GM18507 (cell line): Measurements from ENCODE around the gene EFNA3.

Experiments used
- DNase-seq: peaks from one replicate; pipeline ENCODE4 v3.0.0; 2011; ENCODE audit warnings: low read depth; ENCODE audit not compliant: insufficient read length; ENCODE audit errors: extremely low spot score
- FAIRE-seq: peaks from 2 replicates; lab custom pipeline; 2011; peaks lifted over from hg19 to GRCh38; lab: Jason Lieb, UNC

EFNA3 gene

GRCh38 chr1:155125946-155126555, 47.4 kb downstream of the EFNA3 start:
- DNase-seq (no peak), FAIRE-seq (no peak)

DNA sequence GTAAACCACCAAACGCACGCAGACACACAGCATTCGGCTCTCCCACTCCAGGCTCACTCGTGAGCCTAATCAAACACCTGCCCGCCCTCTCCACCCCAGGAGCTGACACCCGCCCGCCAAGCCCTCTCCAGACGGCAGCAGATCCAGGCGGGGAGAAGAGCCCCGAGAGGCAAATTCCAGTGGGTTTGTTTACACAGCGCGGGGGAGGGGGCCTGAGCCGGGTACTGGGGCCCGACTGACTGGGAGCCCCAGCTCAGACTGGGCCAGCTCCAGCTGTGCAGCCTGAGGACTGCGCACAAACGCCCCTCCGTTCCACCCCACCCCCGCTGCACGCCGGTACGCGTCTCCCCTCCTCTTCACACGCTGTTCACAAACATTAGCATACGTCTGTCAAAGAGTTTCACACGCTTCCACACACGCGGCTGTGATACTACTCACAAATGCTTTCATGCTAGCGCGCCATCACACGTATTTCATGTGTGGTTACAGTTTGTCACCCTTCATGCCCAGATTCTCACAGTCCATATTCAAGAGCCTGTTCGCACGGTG, 48.0 kb downstream of the EFNA3 start:
- DNase-seq (no peak), FAIRE-seq (no peak)

DNA sequence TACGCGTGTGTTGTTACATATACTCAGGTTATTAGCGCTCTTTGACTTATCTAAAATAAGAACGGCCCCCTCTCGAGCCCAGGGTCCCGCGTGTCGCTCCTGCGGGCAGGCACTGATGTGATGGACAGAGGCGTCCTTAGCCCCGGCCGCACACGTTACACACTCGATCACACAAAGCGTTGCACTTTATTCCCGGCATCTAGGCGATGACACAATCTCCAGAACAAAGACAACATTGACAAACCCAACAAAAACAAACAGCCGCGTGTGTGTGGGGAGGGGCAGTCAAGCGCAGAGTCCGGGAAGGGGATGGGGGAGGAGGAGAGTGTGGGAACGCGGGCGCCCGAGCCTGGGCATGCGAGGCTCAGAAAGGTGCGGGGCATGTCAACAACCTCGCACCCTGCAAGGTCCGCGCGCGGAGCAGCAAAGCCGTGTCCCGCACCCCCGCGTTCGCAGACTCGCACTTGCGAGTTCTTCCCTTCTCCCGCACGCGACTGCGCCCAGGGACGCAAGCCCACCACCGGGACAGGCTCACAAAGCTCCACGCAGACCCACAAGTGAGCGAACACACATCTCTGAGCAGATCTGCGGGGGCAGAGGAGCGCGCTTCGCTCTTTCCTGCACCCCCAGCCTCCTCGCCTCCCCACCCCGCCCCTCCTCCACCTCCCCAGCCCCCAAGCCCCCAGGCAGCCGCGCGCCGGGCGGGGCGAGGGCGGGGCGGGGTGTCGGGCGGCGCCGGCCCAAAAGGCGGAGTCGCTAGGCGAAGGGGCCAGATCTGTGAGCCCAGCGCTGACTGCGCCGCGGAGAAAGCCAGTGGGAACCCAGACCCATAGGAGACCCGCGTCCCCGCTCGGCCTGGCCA, 48.7 kb downstream of the EFNA3 start, which contains the start of gene EFNA1:
Gene EFNA1, plus strand, starts transcription at position 772 of the 862 bp plus-strand sequence. CDS start 102 bp downstream, outside the sequence.
- no peak for FAIRE-seq
- no peak for DNase-seq

- no peak for FAIRE-seq
- DNase-seq = no peak
These were observed 49.5 kb downstream of the EFNA3 start for GRCh38 chr1:155127967-155128754.

GRCh38 chr1:155128755-155129473, 50.3 kb downstream of the EFNA3 start:
- FAIRE-seq (no peak), DNase-seq (no peak)

GRCh38 chr1:155130272-155131006, 51.8 kb downstream of the EFNA3 start:
- no peak for FAIRE-seq
- DNase-seq = no peak

DNA sequence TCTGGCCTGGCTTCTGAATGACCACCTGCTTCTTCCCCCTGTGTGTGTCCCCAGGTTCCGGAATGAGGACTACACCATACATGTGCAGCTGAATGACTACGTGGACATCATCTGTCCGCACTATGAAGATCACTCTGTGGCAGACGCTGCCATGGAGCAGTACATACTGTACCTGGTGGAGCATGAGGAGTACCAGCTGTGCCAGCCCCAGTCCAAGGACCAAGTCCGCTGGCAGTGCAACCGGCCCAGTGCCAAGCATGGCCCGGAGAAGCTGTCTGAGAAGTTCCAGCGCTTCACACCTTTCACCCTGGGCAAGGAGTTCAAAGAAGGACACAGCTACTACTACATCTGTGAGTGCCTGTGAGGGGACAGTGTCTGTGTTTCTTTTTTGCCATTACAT, 52.6 kb downstream of the EFNA3 start:
- FAIRE-seq (no peak), DNase-seq (no peak)

GRCh38 chr1:155131856-155132255, 53.2 kb downstream of the EFNA3 start:
- FAIRE-seq (no peak), DNase-seq (no peak)

DNA sequence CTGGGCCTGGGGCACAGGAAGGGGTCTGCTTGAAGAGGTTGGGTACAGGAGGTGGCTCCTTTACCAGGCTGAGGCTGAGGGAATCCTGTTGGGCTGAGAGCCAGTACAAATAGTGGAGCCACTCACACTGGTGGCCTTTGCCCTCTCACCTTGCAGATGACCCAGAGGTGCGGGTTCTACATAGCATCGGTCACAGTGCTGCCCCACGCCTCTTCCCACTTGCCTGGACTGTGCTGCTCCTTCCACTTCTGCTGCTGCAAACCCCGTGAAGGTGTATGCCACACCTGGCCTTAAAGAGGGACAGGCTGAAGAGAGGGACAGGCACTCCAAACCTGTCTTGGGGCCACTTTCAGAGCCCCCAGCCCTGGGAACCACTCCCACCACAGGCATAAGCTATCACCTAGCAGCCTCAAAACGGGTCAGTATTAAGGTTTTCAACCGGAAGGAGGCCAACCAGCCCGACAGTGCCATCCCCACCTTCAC, 55.2 kb downstream of the EFNA3 start:
- no peak for DNase-seq
- no peak for FAIRE-seq

DNA sequence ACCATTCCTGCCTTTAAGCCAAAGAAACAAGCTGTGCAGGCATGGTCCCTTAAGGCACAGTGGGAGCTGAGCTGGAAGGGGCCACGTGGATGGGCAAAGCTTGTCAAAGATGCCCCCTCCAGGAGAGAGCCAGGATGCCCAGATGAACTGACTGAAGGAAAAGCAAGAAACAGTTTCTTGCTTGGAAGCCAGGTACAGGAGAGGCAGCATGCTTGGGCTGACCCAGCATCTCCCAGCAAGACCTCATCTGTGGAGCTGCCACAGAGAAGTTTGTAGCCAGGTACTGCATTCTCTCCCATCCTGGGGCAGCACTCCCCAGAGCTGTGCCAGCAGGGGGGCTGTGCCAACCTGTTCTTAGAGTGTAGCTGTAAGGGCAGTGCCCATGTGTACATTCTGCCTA, 55.7 kb downstream of the EFNA3 start:
- no peak for DNase-seq
- no peak for FAIRE-seq

DNA sequence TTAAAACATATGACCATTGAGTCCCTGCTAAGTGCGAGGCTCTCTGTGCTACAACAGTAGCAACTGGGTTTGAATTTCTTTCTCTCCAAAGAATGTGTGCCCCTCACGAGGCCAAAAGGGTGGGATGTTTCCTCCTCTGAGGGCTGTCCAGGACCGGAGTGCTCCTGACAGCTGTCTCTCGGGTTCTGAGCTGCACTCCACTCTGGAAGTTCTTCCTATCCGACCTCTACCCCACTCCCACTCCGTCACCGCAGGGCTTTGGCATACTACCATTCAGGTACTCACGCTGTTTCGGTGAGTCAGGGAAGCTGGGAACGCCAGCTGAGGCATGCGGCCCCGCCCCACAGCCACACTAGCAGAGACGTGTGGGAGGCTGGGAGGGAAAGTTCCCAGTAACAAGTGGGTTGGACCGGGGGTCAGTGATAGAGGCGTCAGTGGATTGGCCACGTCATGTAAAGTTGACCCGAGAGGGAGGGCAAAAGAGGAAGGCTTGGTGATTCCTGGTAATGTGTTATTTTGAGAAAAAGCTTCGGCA, 56.3 kb downstream of the EFNA3 start:
- FAIRE-seq (peak; percentile 42), DNase-seq (no peak)

DNA sequence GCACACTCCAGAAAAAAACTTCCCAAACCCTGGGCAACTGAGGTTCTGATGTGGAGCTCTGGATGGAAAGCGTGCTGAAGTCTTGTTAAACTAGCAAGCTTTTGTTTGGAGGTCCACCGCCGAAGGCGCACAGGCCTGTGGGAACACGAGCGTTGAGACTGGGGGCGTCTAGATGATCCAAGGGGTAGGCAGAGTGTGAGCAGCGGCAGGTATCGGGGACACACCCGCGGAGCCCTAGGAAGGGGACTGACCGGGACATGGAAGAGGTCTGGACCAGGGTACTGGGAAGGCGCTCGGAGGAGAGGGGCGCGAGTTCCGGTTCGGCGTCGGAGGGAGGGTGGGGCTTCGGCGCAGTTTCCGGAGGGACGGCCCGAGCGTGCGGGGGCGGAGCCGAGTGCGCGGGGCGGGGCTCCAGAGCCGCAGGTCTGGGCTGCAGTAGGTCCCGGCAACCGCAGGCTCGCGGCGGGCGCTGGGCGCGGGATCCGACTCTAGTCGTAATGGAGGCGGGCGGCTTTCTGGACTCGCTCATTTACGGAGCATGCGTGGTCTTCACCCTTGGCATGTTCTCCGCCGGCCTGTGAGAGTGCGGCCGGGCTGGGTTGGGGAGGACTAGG, 56.9 kb downstream of the EFNA3 start, which contains the start of gene SLC50A1:
Gene SLC50A1, plus strand, starts transcription at position 438 of the 614 bp plus-strand sequence. Its CDS starts 60 bp downstream, at position 498.
- FAIRE-seq (peak; percentile 95), DNase-seq (peak; percentile 91)

GRCh38 chr1:155136748-155137147, 58.1 kb downstream of the EFNA3 start:
- FAIRE-seq (no peak), DNase-seq (no peak)
